DMS53 (cell line): ENCODE measurements around the gene SLC6A17.

Experiments
- DNase-seq: peaks from one replicate; lab custom pipeline; 2025; lab: John Stamatoyannopoulos, UW

Gene SLC6A17

GRCh38 chr1:110203021-110203661 is 52.8 kb downstream of the SLC6A17 start:
- peak; percentile 85 for DNase-seq

GRCh38 chr1:110205156-110205555 is 54.9 kb downstream of the SLC6A17 start:
- DNase-seq, result peak; percentile 30

- no peak for DNase-seq
These were observed 55.4 kb downstream of the SLC6A17 start for GRCh38 chr1:110205591-110206155.

- no peak for DNase-seq
These were observed 56.1 kb downstream of the SLC6A17 start for GRCh38 chr1:110206261-110206920.

- peak; percentile 77 for DNase-seq
These were observed 57.5 kb downstream of the SLC6A17 start for GRCh38 chr1:110207831-110208230.

GRCh38 chr1:110208916-110209645 is 58.8 kb downstream of the SLC6A17 start:
- peak; percentile 71 for DNase-seq

- DNase-seq, result peak; percentile 94
These were observed 59.7 kb downstream of the SLC6A17 start, which contains the start of gene KCNC4 for GRCh38 chr1:110209715-110210603. Gene KCNC4 (plus strand): TSS chr1:110210314. CDS start chr1:110211500, 1,186 bp downstream.

- peak; percentile 86 for DNase-seq
These were observed 60.6 kb downstream of the SLC6A17 start for GRCh38 chr1:110210604-110211495.

GRCh38 chr1:110211496-110212168 is 61.3 kb downstream of the SLC6A17 start:
- peak; percentile 62 for DNase-seq

- peak; percentile 29 for DNase-seq
These were observed 62.2 kb downstream of the SLC6A17 start for GRCh38 chr1:110212169-110213142.

- DNase-seq, result no peak
These were observed 62.8 kb downstream of the SLC6A17 start for GRCh38 chr1:110213143-110213540.

GRCh38 chr1:110214454-110215404 is 64.4 kb downstream of the SLC6A17 start:
- DNase-seq, result no peak

GRCh38 chr1:110215621-110216515 is 65.6 kb downstream of the SLC6A17 start:
- no peak for DNase-seq

GRCh38 chr1:110216844-110217444 is 66.7 kb downstream of the SLC6A17 start:
- DNase-seq, result no peak

GRCh38 chr1:110218137-110218536 is 67.8 kb downstream of the SLC6A17 start:
- no peak for DNase-seq

GRCh38 chr1:110218739-110219138 is 68.4 kb downstream of the SLC6A17 start:
- DNase-seq, result no peak
